ENCODE data around the gene FTO.

Gene FTO

GRCh38 chr16:53711390-53711789 is 7.4 kb downstream of the FTO start:
- DNase-seq (ENCODE audit: low read depth) = no peak

GRCh38 chr16:53712065-53712464 is 8.1 kb downstream of the FTO start:
- DNase-seq (ENCODE audit: low read depth) = no peak

GRCh38 chr16:53713403-53714204 is 9.6 kb downstream of the FTO start:
- no peak for DNase-seq (ENCODE audit: low read depth)

- no peak for DNase-seq (ENCODE audit: low read depth)
Measured at GRCh38 chr16:53714205-53715022, 10.5 kb downstream of the FTO start.

- no peak for DNase-seq (ENCODE audit: low read depth)
Measured at GRCh38 chr16:53715023-53715384, 11.0 kb downstream of the FTO start.

GRCh38 chr16:53717577-53717976 is 13.6 kb downstream of the FTO start:
- no peak for DNase-seq (ENCODE audit: low read depth)

GRCh38 chr16:53721017-53721416 is 17.1 kb downstream of the FTO start:
- no peak for DNase-seq (ENCODE audit: low read depth)

- no peak for DNase-seq (ENCODE audit: low read depth)
Measured at GRCh38 chr16:53726625-53727024, 22.7 kb downstream of the FTO start.

- no peak for DNase-seq (ENCODE audit: low read depth)
Measured at GRCh38 chr16:53730693-53731092, 26.7 kb downstream of the FTO start.

GRCh38 chr16:53732296-53732929 is 28.5 kb downstream of the FTO start:
- no peak for DNase-seq (ENCODE audit: low read depth)

- DNase-seq (ENCODE audit: low read depth) = no peak
Measured at GRCh38 chr16:53734908-53735307, 31.0 kb downstream of the FTO start.

- no peak for DNase-seq (ENCODE audit: low read depth)
Measured at GRCh38 chr16:53736297-53736696, 32.3 kb downstream of the FTO start.

GRCh38 chr16:53737552-53737951 is 33.6 kb downstream of the FTO start:
- no peak for DNase-seq (ENCODE audit: low read depth)

- DNase-seq (ENCODE audit: low read depth) = no peak
Measured at GRCh38 chr16:53740476-53740875, 36.5 kb downstream of the FTO start.

GRCh38 chr16:53740933-53741531 is 37.1 kb downstream of the FTO start:
- no peak for DNase-seq (ENCODE audit: low read depth)

GRCh38 chr16:53741546-53741945 is 37.6 kb downstream of the FTO start:
- DNase-seq (ENCODE audit: low read depth) = no peak

- DNase-seq (ENCODE audit: low read depth) = no peak
Measured at GRCh38 chr16:53743149-53743566, 39.2 kb downstream of the FTO start.

GRCh38 chr16:53744449-53744848 is 40.5 kb downstream of the FTO start:
- DNase-seq (ENCODE audit: low read depth) = no peak

GRCh38 chr16:53745086-53745485 is 41.1 kb downstream of the FTO start:
- no peak for DNase-seq (ENCODE audit: low read depth)

GRCh38 chr16:53745753-53746266 is 41.9 kb downstream of the FTO start:
- DNase-seq (ENCODE audit: low read depth) = no peak

GRCh38 chr16:53752560-53752959 is 48.6 kb downstream of the FTO start:
- DNase-seq (ENCODE audit: low read depth) = no peak

- DNase-seq (ENCODE audit: low read depth) = no peak
Measured at GRCh38 chr16:53753431-53753830, 49.5 kb downstream of the FTO start.

Measured in stimulated activated CD8-positive, alpha-beta memory T cell treated with anti-CD3 and anti-CD28 coated beads, Interleukin-7, amount 100 ng/mL, for 24 hours (primary cell).